Chondrocyte (in vitro differentiated cells): ENCODE measurements around the gene PTEN. TPM values are rescaled to one million over a fixed set of nuclear protein-coding genes. Genes with fewer than 3 reads are reported as not detected.

ENCODE experiments used
- DNase-seq: peaks from one replicate; pipeline ENCODE4 v3.0.0; 2021; ENCODE audit warnings: mixed read lengths, low spot score
- H3K27ac Mint-ChIP-seq: one replicate; pipeline ENCODE4 v1.8.0; 2021; ENCODE audit warnings: mild to moderate bottlenecking, moderate library complexity, mixed read lengths; ENCODE audit not compliant: unreplicated experiment
- H3K27me3 Mint-ChIP-seq: 2 replicates; pipeline ENCODE4 v1.8.0; 2021; ENCODE audit warnings: low read depth, mixed read lengths
- H3K36me3 Mint-ChIP-seq: 2 replicates; pipeline ENCODE4 v1.8.0; 2021; ENCODE audit warnings: low read depth, mixed read lengths
- H3K4me1 Mint-ChIP-seq: 2 replicates; pipeline ENCODE4 v1.8.0; 2021; ENCODE audit warnings: low read depth, mild to moderate bottlenecking, mixed read lengths
- H3K4me3 Mint-ChIP-seq: one replicate; pipeline ENCODE4 v1.8.0; 2021; ENCODE audit warnings: mild to moderate bottlenecking, moderate library complexity, mixed read lengths; ENCODE audit not compliant: unreplicated experiment
- H3K9me3 Mint-ChIP-seq: 2 replicates; pipeline ENCODE4 v1.8.0; 2021; ENCODE audit warnings: low read depth, mixed read lengths
- long read RNA-seq: library from polyadenylated mRNA; stranded (forward); transcript quantifications from one replicate; pipeline ENCODE4 v2.0.0, GENCODE V29; 2021
- total RNA-seq: library from RNA; stranded (reverse); gene quantifications from 3 replicates; pipeline ENCODE4 v1.2.1, GENCODE V29; 2021
- TF ChIP-seq, protein P1 (sequence below): fragments of 200-600 bp; sonication (generic); IDR thresholded peaks from 2 replicates; pipeline ENCODE4 v1.5.0; 2021; ENCODE audit warnings: antibody characterized with exemption, mild to moderate bottlenecking, moderate library complexity

Gene PTEN
- 82.9 to 85.4 TPM (median 83.5 TPM) in 3 replicates for total RNA-seq
- long read RNA-seq, full-length matches to known transcripts, result 104 of 116 reads
- long read RNA-seq, partial matches to known transcripts, result 4 of 116 reads
- long read RNA-seq, other reads (novel, unspliced or antisense), result 8 of 116 reads

DNA sequence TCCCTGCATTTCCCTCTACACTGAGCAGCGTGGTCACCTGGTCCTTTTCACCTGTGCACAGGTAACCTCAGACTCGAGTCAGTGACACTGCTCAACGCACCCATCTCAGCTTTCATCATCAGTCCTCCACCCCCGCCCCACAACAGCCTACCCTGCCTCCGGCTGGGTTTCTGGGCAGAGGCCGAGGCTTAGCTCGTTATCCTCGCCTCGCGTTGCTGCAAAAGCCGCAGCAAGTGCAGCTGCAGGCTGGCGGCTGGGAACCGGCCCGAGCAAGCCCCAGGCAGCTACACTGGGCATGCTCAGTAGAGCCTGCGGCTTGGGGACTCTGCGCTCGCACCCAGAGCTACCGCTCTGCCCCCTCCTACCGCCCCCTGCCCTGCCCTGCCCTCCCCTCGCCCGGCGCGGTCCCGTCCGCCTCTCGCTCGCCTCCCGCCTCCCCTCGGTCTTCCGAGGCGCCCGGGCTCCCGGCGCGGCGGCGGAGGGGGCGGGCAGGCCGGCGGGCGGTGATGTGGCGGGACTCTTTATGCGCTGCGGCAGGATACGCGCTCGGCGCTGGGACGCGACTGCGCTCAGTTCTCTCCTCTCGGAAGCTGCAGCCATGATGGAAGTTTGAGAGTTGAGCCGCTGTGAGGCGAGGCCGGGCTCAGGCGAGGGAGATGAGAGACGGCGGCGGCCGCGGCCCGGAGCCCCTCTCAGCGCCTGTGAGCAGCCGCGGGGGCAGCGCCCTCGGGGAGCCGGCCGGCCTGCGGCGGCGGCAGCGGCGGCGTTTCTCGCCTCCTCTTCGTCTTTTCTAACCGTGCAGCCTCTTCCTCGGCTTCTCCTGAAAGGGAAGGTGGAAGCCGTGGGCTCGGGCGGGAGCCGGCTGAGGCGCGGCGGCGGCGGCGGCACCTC lies at the start of gene PTEN, which contains the start of gene KLLN:
Gene PTEN, plus strand, starts transcription at position 573 of the 891 bp plus-strand sequence. CDS start 845 bp downstream, outside the sequence.
Gene KLLN, minus strand, starts transcription at position 481 of the 891 bp plus-strand sequence. CDS start 1,046 bp downstream, outside the sequence.
- Mint-ChIP-seq H3K27me3 (no peaks in the 10 kb centered on the region), H3K36me3 (peaks cover 1% of the 10 kb centered on the region), H3K4me3 (peak within 1 kb of the TSS; percentile 98), H3K9me3 (no peaks in the 10 kb centered on the region), H3K4me1 (peaks cover 27% of the 10 kb centered on the region), H3K27ac (peak within 1 kb of the TSS; percentile 97)
- TF ChIP-seq, protein P1, sequence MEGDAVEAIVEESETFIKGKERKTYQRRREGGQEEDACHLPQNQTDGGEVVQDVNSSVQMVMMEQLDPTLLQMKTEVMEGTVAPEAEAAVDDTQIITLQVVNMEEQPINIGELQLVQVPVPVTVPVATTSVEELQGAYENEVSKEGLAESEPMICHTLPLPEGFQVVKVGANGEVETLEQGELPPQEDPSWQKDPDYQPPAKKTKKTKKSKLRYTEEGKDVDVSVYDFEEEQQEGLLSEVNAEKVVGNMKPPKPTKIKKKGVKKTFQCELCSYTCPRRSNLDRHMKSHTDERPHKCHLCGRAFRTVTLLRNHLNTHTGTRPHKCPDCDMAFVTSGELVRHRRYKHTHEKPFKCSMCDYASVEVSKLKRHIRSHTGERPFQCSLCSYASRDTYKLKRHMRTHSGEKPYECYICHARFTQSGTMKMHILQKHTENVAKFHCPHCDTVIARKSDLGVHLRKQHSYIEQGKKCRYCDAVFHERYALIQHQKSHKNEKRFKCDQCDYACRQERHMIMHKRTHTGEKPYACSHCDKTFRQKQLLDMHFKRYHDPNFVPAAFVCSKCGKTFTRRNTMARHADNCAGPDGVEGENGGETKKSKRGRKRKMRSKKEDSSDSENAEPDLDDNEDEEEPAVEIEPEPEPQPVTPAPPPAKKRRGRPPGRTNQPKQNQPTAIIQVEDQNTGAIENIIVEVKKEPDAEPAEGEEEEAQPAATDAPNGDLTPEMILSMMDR, result no peak
- peak; percentile 97 for DNase-seq

GRCh38 chr10:87816163-87816897 lies 47.1 kb upstream of the PTEN start:
- H3K4me3 Mint-ChIP-seq, result peak overlapping the region; percentile 86
- TF ChIP-seq, protein P1, result peak; percentile 52
- no peaks in the 10 kb centered on the region for H3K9me3 Mint-ChIP-seq
- no peak for DNase-seq
- peaks cover 34% of the 10 kb centered on the region for H3K4me1 Mint-ChIP-seq
- H3K27me3 Mint-ChIP-seq, result no peaks in the 10 kb centered on the region
- H3K36me3 Mint-ChIP-seq, result peaks cover 3% of the 10 kb centered on the region
- H3K27ac Mint-ChIP-seq, result no peak overlapping the region

DNA sequence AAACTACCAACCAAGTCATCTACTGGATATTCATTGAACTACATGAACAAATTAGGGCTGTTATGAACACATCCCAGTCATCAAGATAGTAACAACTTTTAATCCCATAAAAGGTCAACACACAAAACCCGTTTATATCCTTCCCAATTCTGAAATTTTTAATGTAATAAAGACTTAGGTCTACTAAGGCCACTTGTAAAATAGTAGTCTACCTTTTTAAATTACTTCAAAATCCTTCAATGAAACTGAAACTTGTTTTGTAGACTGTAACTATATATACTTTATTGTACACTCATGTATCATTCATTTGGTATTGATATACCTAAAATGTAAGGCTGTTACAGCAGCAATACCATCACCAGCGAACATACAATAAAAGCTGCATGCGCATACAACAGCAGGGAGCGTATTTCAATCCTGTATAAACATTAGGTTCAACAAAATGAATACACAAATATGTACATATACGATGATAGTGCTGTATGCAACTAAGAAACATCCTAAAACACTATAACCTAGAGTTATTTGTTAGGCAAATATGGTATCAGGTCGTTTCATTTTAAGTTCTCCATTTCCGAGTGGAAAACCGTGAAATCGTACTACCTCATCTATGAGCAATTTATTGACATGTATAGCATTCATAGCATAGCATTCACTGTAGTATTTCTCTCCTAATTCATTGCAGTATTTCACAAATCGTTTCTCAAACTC lies 46.4 kb upstream of the PTEN start:
- Mint-ChIP-seq H3K27me3 (no peaks in the 10 kb centered on the region), H3K4me3 (peak overlapping the region; percentile 86), H3K9me3 (no peaks in the 10 kb centered on the region), H3K36me3 (peaks cover 1% of the 10 kb centered on the region), H3K27ac (peak overlapping the region; percentile 96), H3K4me1 (peaks cover 34% of the 10 kb centered on the region)
- TF ChIP-seq, protein P1, result no peak
- no peak for DNase-seq

DNA sequence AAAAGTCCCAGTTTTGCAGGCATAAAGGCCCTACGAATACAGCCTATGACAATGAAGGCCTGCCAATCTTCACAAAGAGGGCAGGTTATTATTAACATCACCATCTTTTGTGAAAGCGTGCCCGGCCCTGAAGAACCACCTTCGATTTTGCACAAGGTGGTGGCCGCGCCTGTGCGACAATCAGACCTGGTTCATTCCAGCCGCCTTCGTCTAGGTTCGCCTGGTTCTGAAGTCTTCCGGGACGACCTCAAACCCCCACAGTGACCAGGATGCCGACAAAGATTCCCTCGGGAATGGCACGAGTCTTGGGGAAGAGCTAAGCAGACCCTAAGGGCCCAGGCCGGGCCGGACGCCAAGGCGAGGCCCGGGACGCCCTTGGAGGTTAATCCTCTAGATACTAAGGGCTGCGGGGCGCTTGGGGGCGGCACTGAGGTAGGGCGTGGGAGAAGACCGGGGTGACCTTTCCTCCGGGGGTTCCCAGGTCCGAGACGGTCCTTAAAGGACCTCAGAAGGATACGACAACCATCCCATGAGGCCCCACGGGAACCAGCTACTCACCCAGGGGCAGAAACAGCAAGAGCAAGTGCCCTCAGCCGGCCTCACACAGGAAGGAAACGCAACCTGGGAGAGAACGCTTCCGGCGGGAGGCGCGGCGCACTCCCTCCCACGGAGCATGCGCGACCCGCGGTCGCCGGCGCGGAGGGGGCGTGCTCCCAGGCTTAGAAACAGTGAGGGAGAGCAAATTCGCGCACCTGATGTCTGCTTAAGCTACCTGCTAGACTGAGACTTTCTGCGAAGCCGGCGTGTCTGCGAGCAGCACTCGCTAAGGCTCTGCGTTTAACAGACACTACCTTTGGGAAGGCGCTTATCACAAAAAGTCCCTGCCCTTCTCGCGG lies 45.6 kb upstream of the PTEN start, which contains the start of gene ATAD1:
Gene ATAD1, minus strand, starts transcription at position 618 of the 896 bp plus-strand sequence. CDS start 3,627 bp downstream, outside the sequence.
- Mint-ChIP-seq H3K4me3 (peak within 1 kb of the TSS; percentile 86), H3K36me3 (no peaks in the 10 kb centered on the region), H3K27me3 (peaks cover 2% of the 10 kb centered on the region), H3K27ac (peak within 1 kb of the TSS; percentile 96), H3K9me3 (no peaks in the 10 kb centered on the region), H3K4me1 (peaks cover 34% of the 10 kb centered on the region)
- TF ChIP-seq, protein P1, result peak; percentile 54
- peak; percentile 87 for DNase-seq
